Gastroesophageal sphincter (tissue), 4 donors: ENCODE measurements around the gene BTRC. TPM values are rescaled to one million over a fixed set of nuclear protein-coding genes. Genes with fewer than 3 reads are reported as not detected.

ENCODE experiments used
- ATAC-seq: fragments of 150-250 bp; one replicate; pipeline ENCODE4 v1.9.1; 2016; ENCODE audit warnings: mild to moderate bottlenecking, moderate library complexity
- H3K27ac ChIP-seq, 4 donors: fragments of 200-600 bp; sonication (generic) in 3 of 4; 1 replicate in 3 of 4; 2 replicates in 1 of 4; pipeline ENCODE4 v1.5.1; 2016 to 2019
- H3K27me3 ChIP-seq: fragments of 200-600 bp; sonication (generic); one replicate; pipeline ENCODE4 v1.5.1; 2019
- H3K36me3 ChIP-seq, 2 donors: fragments of 200-600 bp; sonication (generic); one replicate each; pipeline ENCODE4 v1.5.1; 2019; ENCODE audit warnings: control low read depth in 1 of 2
- H3K4me1 ChIP-seq, 3 donors: fragments of 200-600 bp; sonication (generic); 1 replicate in 2 of 3; 2 replicates in 1 of 3; pipeline ENCODE4 v1.5.1; 2016 to 2019; ENCODE audit warnings: control low read depth in 2 of 3
- H3K4me3 ChIP-seq, 2 donors: fragments of 200-600 bp; sonication (generic); one replicate each; pipeline ENCODE4 v1.5.1; 2019; ENCODE audit warnings: mild to moderate bottlenecking in 1 of 2, moderate library complexity in 1 of 2
- H3K9me3 ChIP-seq, 3 donors: fragments of 200-600 bp; sonication (generic); one replicate each; pipeline ENCODE4 v1.5.1; 2017 to 2019; ENCODE audit warnings: control low read depth in 2 of 3
- CTCF ChIP-seq, 4 experiments: fragments of 200-600 bp in 2 of 4; fragments of 450-650 bp in 2 of 4; sonication (generic) in 1 of 4; IDR thresholded peaks; one replicate each; pipeline ENCODE4 v1.5.1; 2017 to 2019; ENCODE audit warnings: antibody characterized with exemption in 4 of 4, mild to moderate bottlenecking in 2 of 4, moderate library complexity in 2 of 4
- EP300 ChIP-seq: sonication (generic); formaldehyde crosslinking; IDR thresholded peaks from one replicate; pipeline ENCODE4 v1.6.1; 2017; ENCODE audit warnings: antibody characterized with exemption, mild to moderate bottlenecking
- POLR2A ChIP-seq, 2 donors: fragments of 450-650 bp; IDR thresholded peaks; one replicate each; pipeline ENCODE4 v1.6.1; 2017; ENCODE audit warnings: antibody characterized with exemption in 2 of 2, mild to moderate bottlenecking in 2 of 2, moderate library complexity in 1 of 2
- POLR2AphosphoS5 ChIP-seq: sonication (generic); formaldehyde crosslinking; IDR thresholded peaks from one replicate; pipeline ENCODE4 v1.6.1; 2017; ENCODE audit warnings: antibody characterized with exemption
- WGBS, 2 donors: methylation state at CpG; one replicate each; pipeline ENCODE4 v1.1.5; 2018; ENCODE audit warnings: low coverage in 1 of 2; 5-methylcytosine and 5-hydroxymethylcytosine counted together
- total RNA-seq, 4 donors: library from RNA; depleted of rRNA; stranded (reverse); fragments of >200 nt; gene quantifications; one replicate each; pipeline ENCODE4 v1.1.0, GENCODE V29; 2016

The BTRC gene
- total RNA-seq, 4 donors from 2014 or later = 9.0 to 15.6 (median 14.1) TPM

GRCh38 chr10:101570428-101571270 is 216.7 kb downstream of the BTRC start:
- peaks cover 0 to 30% (median 22%) of the 10 kb centered on the region in 3 donors for H3K4me1 ChIP-seq
- H3K27me3 ChIP-seq = peaks cover 45% of the 10 kb centered on the region
- H3K36me3 ChIP-seq = no peaks in the 10 kb centered on the region
- peak overlapping the region in 1 of 4 donors; percentile 16 for H3K27ac ChIP-seq
- peaks cover 0 to 14% (median 0%) of the 10 kb centered on the region in 3 donors for H3K9me3 ChIP-seq
- 0 to 22% methylated on average over 2 to 7 of the region's 37 CpGs for WGBS, 2 donors
- H3K4me3 ChIP-seq = peak overlapping the region; percentile 8 to 54
- ATAC-seq = peak; percentile 8
- TF ChIP-seq EP300 (no peak), CTCF (IDR thresholded peaks at IDR 0.05) (no peak), POLR2AphosphoS5 (no peak), POLR2A (IDR thresholded peaks at IDR 0.05) (no peak)

GRCh38 chr10:101571271-101571925 is 217.4 kb downstream of the BTRC start:
- no peak for TF ChIP-seq POLR2A (IDR thresholded peaks at IDR 0.05)
- TF ChIP-seq CTCF (IDR thresholded peaks at IDR 0.05) = no peak
- TF ChIP-seq POLR2AphosphoS5 = no peak
- TF ChIP-seq EP300 = no peak
- H3K27me3 ChIP-seq = peaks cover 38% of the 10 kb centered on the region
- H3K9me3 ChIP-seq = peaks cover 0 to 14% (median 0%) of the 10 kb centered on the region in 3 donors
- no peaks in the 10 kb centered on the region for H3K36me3 ChIP-seq
- 54 to 62% methylated on average over 2 to 4 of the region's 8 CpGs for WGBS, 2 donors
- no peak overlapping the region for H3K27ac ChIP-seq
- ATAC-seq = no peak
- peaks cover 0 to 25% (median 19%) of the 10 kb centered on the region in 3 donors for H3K4me1 ChIP-seq
- H3K4me3 ChIP-seq = no peak overlapping the region

GRCh38 chr10:101572126-101572525 is 218.2 kb downstream of the BTRC start:
- Histone ChIP-seq H3K4me3 (no peak overlapping the region), H3K36me3 (peaks cover 0 to 6% of the 10 kb centered on the region in 2 donors), H3K27ac (no peak overlapping the region), H3K27me3 (peaks cover 30% of the 10 kb centered on the region), H3K9me3 (peaks cover 0 to 14% (median 0%) of the 10 kb centered on the region in 3 donors), H3K4me1 (peaks cover 0 to 20% (median 15%) of the 10 kb centered on the region in 3 donors)
- no peak for ATAC-seq
- TF ChIP-seq POLR2AphosphoS5 (no peak), CTCF (IDR thresholded peaks at IDR 0.05) (no peak), EP300 (no peak), POLR2A (IDR thresholded peaks at IDR 0.05) (no peak)
- WGBS, 2 donors = 80 to 92% methylated on average over 1 to 6 of the region's 7 CpGs

GRCh38 chr10:101572785-101573184 is 218.8 kb downstream of the BTRC start:
- H3K27me3 ChIP-seq = peaks cover 24% of the 10 kb centered on the region
- H3K36me3 ChIP-seq = peaks cover 0 to 12% of the 10 kb centered on the region in 2 donors
- H3K9me3 ChIP-seq = peaks cover 0 to 14% (median 0%) of the 10 kb centered on the region in 3 donors
- 75% methylated on average over 1 of the region's 2 CpGs; no CpG with 5 or more reads in 1 of the 2 donors for WGBS, 2 donors
- no peak overlapping the region for H3K4me3 ChIP-seq
- TF ChIP-seq POLR2AphosphoS5 = no peak
- no peak for TF ChIP-seq POLR2A (IDR thresholded peaks at IDR 0.05)
- TF ChIP-seq EP300 = no peak
- TF ChIP-seq CTCF (IDR thresholded peaks at IDR 0.05) = no peak
- peaks cover 0 to 20% (median 15%) of the 10 kb centered on the region in 3 donors for H3K4me1 ChIP-seq
- H3K27ac ChIP-seq = no peak overlapping the region
- no peak for ATAC-seq
